HFFc6 (cell line): ENCODE data around the gene TAX1BP3. TPM values are rescaled to one million over a fixed set of nuclear protein-coding genes. Genes with fewer than 3 reads are reported as not detected.

Source experiments
- DNase-seq: peaks from one replicate; pipeline ENCODE4 v3.0.0-alpha.2; 2018
- H3K27ac Mint-ChIP-seq: 2 replicates; pipeline ENCODE4 v1.8.0; 2020; ENCODE audit warnings: mild to moderate bottlenecking, mixed read lengths
- H3K27me3 Mint-ChIP-seq: 2 replicates; pipeline ENCODE4 v1.8.0; 2021; ENCODE audit warnings: mild to moderate bottlenecking, moderate library complexity, mixed read lengths; ENCODE audit not compliant: insufficient read depth
- H3K36me3 Mint-ChIP-seq: 2 replicates; pipeline ENCODE4 v1.8.0; 2021; ENCODE audit warnings: low read depth, mixed read lengths
- H3K4me1 Mint-ChIP-seq: 2 replicates; pipeline ENCODE4 v1.8.0; 2020; ENCODE audit warnings: low read depth, mixed read lengths
- H3K4me3 Mint-ChIP-seq: 2 replicates; pipeline ENCODE4 v1.8.0; 2020; ENCODE audit warnings: mild to moderate bottlenecking, moderate library complexity, mixed read lengths
- H3K9me3 Mint-ChIP-seq: 2 replicates; pipeline ENCODE4 v1.8.0; 2020; ENCODE audit warnings: mild to moderate bottlenecking, mixed read lengths
- total RNA-seq, 6 experiments: library from RNA; stranded (reverse); fragmentation: NEBNext Ultra II Directional; extraction: Animal tissue kit (Norgen Biotek cat#: 25700); gene quantifications; 2 replicates in 1 of 6; 3 replicates in 5 of 6; pipeline ENCODE4 v1.2.3, GENCODE V29; 2021
- TF ChIP-seq, protein P1 (sequence below): fragments of 200-600 bp; sonication (generic); IDR thresholded peaks from 2 replicates; pipeline ENCODE4 v1.5.0; 2021; ENCODE audit warnings: antibody characterized with exemption, mild to moderate bottlenecking

The TAX1BP3 gene
- total RNA-seq, 6 experiments from 2014 or later = 289 to 336 (median 313) TPM

GRCh38 chr17:3627769-3628167 lies 40.6 kb downstream of the TAX1BP3 start:
- Mint-ChIP-seq H3K4me3 (no peak overlapping the region), H3K27ac (no peak overlapping the region), H3K27me3 (no peaks in the 10 kb centered on the region), H3K36me3 (peaks cover 24% of the 10 kb centered on the region), H3K9me3 (no peaks in the 10 kb centered on the region), H3K4me1 (peaks cover 10% of the 10 kb centered on the region)
- no peak for DNase-seq
- TF ChIP-seq, protein P1, sequence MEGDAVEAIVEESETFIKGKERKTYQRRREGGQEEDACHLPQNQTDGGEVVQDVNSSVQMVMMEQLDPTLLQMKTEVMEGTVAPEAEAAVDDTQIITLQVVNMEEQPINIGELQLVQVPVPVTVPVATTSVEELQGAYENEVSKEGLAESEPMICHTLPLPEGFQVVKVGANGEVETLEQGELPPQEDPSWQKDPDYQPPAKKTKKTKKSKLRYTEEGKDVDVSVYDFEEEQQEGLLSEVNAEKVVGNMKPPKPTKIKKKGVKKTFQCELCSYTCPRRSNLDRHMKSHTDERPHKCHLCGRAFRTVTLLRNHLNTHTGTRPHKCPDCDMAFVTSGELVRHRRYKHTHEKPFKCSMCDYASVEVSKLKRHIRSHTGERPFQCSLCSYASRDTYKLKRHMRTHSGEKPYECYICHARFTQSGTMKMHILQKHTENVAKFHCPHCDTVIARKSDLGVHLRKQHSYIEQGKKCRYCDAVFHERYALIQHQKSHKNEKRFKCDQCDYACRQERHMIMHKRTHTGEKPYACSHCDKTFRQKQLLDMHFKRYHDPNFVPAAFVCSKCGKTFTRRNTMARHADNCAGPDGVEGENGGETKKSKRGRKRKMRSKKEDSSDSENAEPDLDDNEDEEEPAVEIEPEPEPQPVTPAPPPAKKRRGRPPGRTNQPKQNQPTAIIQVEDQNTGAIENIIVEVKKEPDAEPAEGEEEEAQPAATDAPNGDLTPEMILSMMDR = no peak

DNA sequence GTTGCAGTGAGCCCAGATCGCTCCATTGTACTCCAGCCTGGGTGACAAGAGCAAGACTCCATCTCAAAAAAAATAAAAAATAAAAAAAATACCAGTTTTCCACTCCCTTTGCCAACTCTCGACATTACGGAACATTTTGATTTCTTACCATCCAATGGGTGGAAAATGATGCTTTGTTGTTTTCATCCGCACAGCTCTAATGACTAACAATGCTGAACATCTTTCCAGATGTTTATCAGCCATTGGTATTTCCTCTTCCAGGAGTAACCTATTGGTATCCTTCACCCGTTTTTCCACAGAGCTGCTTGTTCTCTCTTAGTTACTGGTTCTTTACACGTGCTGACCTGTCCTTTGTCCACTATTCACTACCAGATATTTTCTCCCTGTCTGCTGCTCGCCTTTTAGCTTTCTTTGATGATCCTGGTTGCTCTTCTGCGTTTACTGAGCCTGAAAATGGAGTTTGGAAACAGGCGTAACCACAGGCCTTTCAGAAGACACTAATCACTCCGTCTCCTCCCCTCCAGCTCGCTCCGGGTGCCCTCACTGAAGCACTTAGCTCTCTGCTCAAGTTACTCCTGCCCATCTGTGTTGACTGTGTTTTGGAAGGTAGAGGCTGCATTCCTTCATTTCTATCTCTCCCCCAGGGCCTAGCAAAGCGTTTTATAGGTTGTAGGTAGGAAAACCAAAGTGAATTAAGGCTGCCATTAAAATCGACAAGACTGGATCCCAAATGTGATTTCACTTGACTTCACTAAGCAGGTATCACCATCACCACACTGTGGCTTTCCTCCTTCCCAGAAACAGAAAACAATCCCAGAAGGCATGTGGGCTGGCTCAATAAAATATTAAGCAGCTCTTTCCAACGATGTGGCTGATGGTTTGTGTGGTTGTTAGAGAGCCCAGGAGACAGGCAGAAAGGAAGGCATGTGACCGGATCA lies 41.3 kb downstream of the TAX1BP3 start:
- peak overlapping the region; percentile 42 for H3K27ac Mint-ChIP-seq
- H3K4me1 Mint-ChIP-seq = peaks cover 10% of the 10 kb centered on the region
- no peak overlapping the region for H3K4me3 Mint-ChIP-seq
- no peak for DNase-seq
- no peaks in the 10 kb centered on the region for H3K27me3 Mint-ChIP-seq
- H3K9me3 Mint-ChIP-seq = no peaks in the 10 kb centered on the region
- peaks cover 24% of the 10 kb centered on the region for H3K36me3 Mint-ChIP-seq
- TF ChIP-seq, protein P1 = no peak

GRCh38 chr17:3622977-3623594 lies 45.3 kb downstream of the TAX1BP3 start:
- H3K27ac Mint-ChIP-seq = no peak overlapping the region

GRCh38 chr17:3621146-3621720 lies 47.1 kb downstream of the TAX1BP3 start:
- H3K9me3 Mint-ChIP-seq = no peaks in the 10 kb centered on the region
- H3K27ac Mint-ChIP-seq = no peak overlapping the region
- no peaks in the 10 kb centered on the region for H3K4me1 Mint-ChIP-seq
- DNase-seq = no peak
- no peak overlapping the region for H3K4me3 Mint-ChIP-seq
- H3K36me3 Mint-ChIP-seq = peaks cover 29% of the 10 kb centered on the region
- TF ChIP-seq, protein P1 = no peak
- no peaks in the 10 kb centered on the region for H3K27me3 Mint-ChIP-seq

More at GRCh38 chr17:3622977-3623594, 45.3 kb downstream of the TAX1BP3 start:
- Mint-ChIP-seq H3K27me3 (no peaks in the 10 kb centered on the region), H3K4me1 (peaks cover 10% of the 10 kb centered on the region), H3K9me3 (no peaks in the 10 kb centered on the region), H3K4me3 (no peak overlapping the region), H3K36me3 (peaks cover 24% of the 10 kb centered on the region)
- TF ChIP-seq, protein P1 = no peak
- no peak for DNase-seq

DNA sequence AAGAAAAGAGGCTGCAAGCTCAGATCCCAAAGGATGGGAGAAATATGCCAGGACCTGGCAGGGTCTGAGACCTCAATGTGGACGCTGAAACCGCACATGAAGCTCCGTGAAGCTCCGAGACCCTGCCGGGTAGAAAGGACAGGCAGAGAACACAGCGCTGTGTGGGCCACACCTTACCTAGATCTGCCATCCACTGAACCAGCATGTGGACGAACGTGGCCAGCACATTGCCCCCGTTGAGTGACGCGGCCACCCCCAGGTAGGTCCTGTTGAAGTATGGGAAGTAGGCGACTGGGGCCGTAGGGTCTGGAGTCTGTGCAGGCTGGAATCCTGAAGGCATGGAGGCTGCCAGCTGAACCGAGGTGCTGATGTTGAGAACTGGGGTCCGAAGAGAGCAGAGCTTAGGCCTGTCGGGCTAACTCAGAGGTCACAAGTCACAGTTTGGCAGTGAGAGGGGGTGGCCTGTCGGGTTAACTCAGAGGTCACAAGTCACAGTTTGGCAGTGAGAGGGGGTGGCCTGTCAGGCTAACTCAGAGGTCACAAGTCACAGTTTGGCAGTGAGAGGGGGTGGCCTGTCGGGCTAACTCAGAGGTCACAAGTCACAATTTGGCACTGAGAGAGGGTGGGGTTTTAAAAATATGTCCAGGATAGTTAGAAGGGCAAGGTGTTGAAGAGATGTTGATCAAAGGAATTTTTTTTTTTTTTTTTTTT lies 53.1 kb downstream of the TAX1BP3 start:
- Mint-ChIP-seq H3K4me1 (no peaks in the 10 kb centered on the region), H3K9me3 (no peaks in the 10 kb centered on the region), H3K4me3 (no peak overlapping the region), H3K27ac (no peak overlapping the region), H3K36me3 (peaks cover 44% of the 10 kb centered on the region), H3K27me3 (no peaks in the 10 kb centered on the region)
- DNase-seq = no peak
- TF ChIP-seq, protein P1 = no peak
